Ishikawa (cell line): ENCODE results near the gene SEL1L.

Experiments used
- EP300 ChIP-seq: IDR thresholded peaks from 2 replicates; pipeline ENCODE4 v1.6.1; 2012; ENCODE audit warnings: borderline replicate concordance
- FOXM1 ChIP-seq: IDR thresholded peaks from 2 replicates; pipeline ENCODE4 v1.6.1; 2012; ENCODE audit warnings: low read depth, borderline replicate concordance
- REST ChIP-seq: IDR thresholded peaks from 2 replicates; pipeline ENCODE4 v1.6.1; 2012; ENCODE audit warnings: low read depth, mild to moderate bottlenecking
- TAF1 ChIP-seq: IDR thresholded peaks from 2 replicates; pipeline ENCODE4 v1.6.1; 2012; ENCODE audit warnings: low read depth, mild to moderate bottlenecking
- TEAD4 ChIP-seq: IDR thresholded peaks from 2 replicates; pipeline ENCODE4 v1.6.1; 2012
- YY1 ChIP-seq: IDR thresholded peaks from 2 replicates; pipeline ENCODE4 v1.6.1; 2012; ENCODE audit warnings: low read depth

DNA sequence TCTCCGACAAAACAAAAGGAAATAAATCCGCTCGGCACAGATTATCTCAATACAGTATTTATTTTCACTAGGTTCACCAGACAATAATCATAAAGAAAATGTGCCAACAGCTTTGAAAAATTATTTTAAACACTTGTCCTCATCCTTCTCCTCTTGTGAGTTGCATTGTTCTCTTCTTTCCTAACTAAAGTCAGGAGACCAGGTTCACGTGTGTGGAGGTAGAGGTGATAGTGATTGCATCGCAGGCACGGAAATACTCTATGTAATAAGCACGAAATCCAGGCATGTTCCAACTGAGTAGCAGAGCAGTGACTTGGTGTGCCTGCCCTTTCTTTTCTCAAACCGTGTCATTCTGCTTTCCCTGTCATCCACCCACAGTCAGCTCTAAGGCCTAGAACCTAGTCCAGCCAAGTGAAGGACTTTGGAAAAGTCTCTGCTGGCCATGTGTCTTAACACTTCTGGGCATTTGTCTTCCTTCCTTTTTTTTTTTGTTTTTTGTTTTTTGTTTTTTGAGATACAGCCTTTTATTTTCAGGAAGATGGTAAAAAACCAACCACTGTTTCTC is 939 bp upstream of the SEL1L start:
- no peak for TF ChIP-seq YY1
- TF ChIP-seq EP300: no peak
- TF ChIP-seq REST: no peak
- TF ChIP-seq FOXM1: no peak
- TF ChIP-seq TEAD4: no peak
- no peak for TF ChIP-seq TAF1
